ENCODE results near the gene ATP6V0E2.
"Not testable (repeated sequence)": the region's sequence is repeated elsewhere in the genome, so short reads cannot be mapped to it uniquely, and the experiment has no call there.

Gene ATP6V0E2

GRCh38 chr7:149894957-149895356 is 21.2 kb downstream of the ATP6V0E2 start:
- not testable (repeated sequence) for H4K5ac ChIP-seq (ENCODE audit: low read length); H3K4me3 ChIP-seq (ENCODE audit: low read length); H3K56ac ChIP-seq (ENCODE audit: low read length); H2BK5ac ChIP-seq (ENCODE audit: low read length); H3K4ac ChIP-seq (ENCODE audit: low read depth, low read length); H2BK120ac ChIP-seq (ENCODE audit: low read depth, low read length); H2AK5ac ChIP-seq (ENCODE audit: low read length); H3K79me1 ChIP-seq (ENCODE audit: low read length); H3K79me2 ChIP-seq (ENCODE audit: control insufficient read depth, insufficient read depth, low read length); H3K27me3 ChIP-seq (ENCODE audit: insufficient read depth, low read length, poor library complexity); H3K18ac ChIP-seq (ENCODE audit: low read length); H4K8ac ChIP-seq (ENCODE audit: low read depth, low read length); H3K4me2 ChIP-seq (ENCODE audit: low read length); H3K27ac ChIP-seq (ENCODE audit: low read depth, low read length); H3K36me3 ChIP-seq (ENCODE audit: control insufficient read depth, insufficient read depth, low read length); H3K23ac ChIP-seq (ENCODE audit: low read length); H2BK15ac ChIP-seq (replicated peaks; ENCODE audit: low read depth); H3K4me1 ChIP-seq (ENCODE audit: control insufficient read depth, low read depth, low read length); H3K9ac ChIP-seq (ENCODE audit: low read length); DNase-seq
- no CpG with 5 or more reads among the region's 8 CpGs for WGBS (ENCODE audit: extremely low coverage, insufficient coverage, low lambda C conversion rate)

GRCh38 chr7:149907776-149908376 is 34.1 kb downstream of the ATP6V0E2 start:
- H3K79me1 ChIP-seq (ENCODE audit: low read length); H3K23ac ChIP-seq (ENCODE audit: low read length); H3K18ac ChIP-seq (ENCODE audit: low read length); H3K9ac ChIP-seq (ENCODE audit: low read length); H2AK5ac ChIP-seq (ENCODE audit: low read length); H3K27ac ChIP-seq (ENCODE audit: low read depth, low read length); H2BK120ac ChIP-seq (ENCODE audit: low read depth, low read length); H3K36me3 ChIP-seq (ENCODE audit: control insufficient read depth, insufficient read depth, low read length); H4K5ac ChIP-seq (ENCODE audit: low read length); DNase-seq; H3K56ac ChIP-seq (ENCODE audit: low read length); H3K4me3 ChIP-seq (ENCODE audit: low read length); H3K27me3 ChIP-seq (ENCODE audit: insufficient read depth, low read length, poor library complexity); H3K4me1 ChIP-seq (ENCODE audit: control insufficient read depth, low read depth, low read length); H3K4ac ChIP-seq (ENCODE audit: low read depth, low read length); H3K4me2 ChIP-seq (ENCODE audit: low read length); H2BK5ac ChIP-seq (ENCODE audit: low read length); H4K8ac ChIP-seq (ENCODE audit: low read depth, low read length); H2BK15ac ChIP-seq (replicated peaks; ENCODE audit: low read depth); H3K79me2 ChIP-seq (ENCODE audit: control insufficient read depth, insufficient read depth, low read length): not testable (repeated sequence)
- WGBS (ENCODE audit: extremely low coverage, insufficient coverage, low lambda C conversion rate) = no CpG with 5 or more reads among the region's 6 CpGs

- H2BK15ac ChIP-seq (replicated peaks; ENCODE audit: low read depth); H2BK120ac ChIP-seq (ENCODE audit: low read depth, low read length); H3K4me2 ChIP-seq (ENCODE audit: low read length); H2AK5ac ChIP-seq (ENCODE audit: low read length); H2BK5ac ChIP-seq (ENCODE audit: low read length); H3K18ac ChIP-seq (ENCODE audit: low read length); H3K79me2 ChIP-seq (ENCODE audit: control insufficient read depth, insufficient read depth, low read length); H3K4me3 ChIP-seq (ENCODE audit: low read length); H3K27ac ChIP-seq (ENCODE audit: low read depth, low read length); H3K79me1 ChIP-seq (ENCODE audit: low read length); H3K4ac ChIP-seq (ENCODE audit: low read depth, low read length); H3K27me3 ChIP-seq (ENCODE audit: insufficient read depth, low read length, poor library complexity); H3K56ac ChIP-seq (ENCODE audit: low read length); H3K36me3 ChIP-seq (ENCODE audit: control insufficient read depth, insufficient read depth, low read length); H3K9ac ChIP-seq (ENCODE audit: low read length); H4K5ac ChIP-seq (ENCODE audit: low read length); H3K23ac ChIP-seq (ENCODE audit: low read length); H3K4me1 ChIP-seq (ENCODE audit: control insufficient read depth, low read depth, low read length); DNase-seq; H4K8ac ChIP-seq (ENCODE audit: low read depth, low read length): not testable (repeated sequence)
- no CpG with 5 or more reads among the region's 9 CpGs for WGBS (ENCODE audit: extremely low coverage, insufficient coverage, low lambda C conversion rate)
Measured at GRCh38 chr7:149910219-149910618, 36.5 kb downstream of the ATP6V0E2 start.

- H4K5ac ChIP-seq (ENCODE audit: low read length); H3K27me3 ChIP-seq (ENCODE audit: insufficient read depth, low read length, poor library complexity); H3K18ac ChIP-seq (ENCODE audit: low read length); H3K56ac ChIP-seq (ENCODE audit: low read length); H3K4me1 ChIP-seq (ENCODE audit: control insufficient read depth, low read depth, low read length); H3K36me3 ChIP-seq (ENCODE audit: control insufficient read depth, insufficient read depth, low read length); H2BK15ac ChIP-seq (replicated peaks; ENCODE audit: low read depth); H2AK5ac ChIP-seq (ENCODE audit: low read length); DNase-seq; H3K23ac ChIP-seq (ENCODE audit: low read length); H4K8ac ChIP-seq (ENCODE audit: low read depth, low read length); H3K9ac ChIP-seq (ENCODE audit: low read length); H3K79me1 ChIP-seq (ENCODE audit: low read length); H3K4me2 ChIP-seq (ENCODE audit: low read length); H3K4me3 ChIP-seq (ENCODE audit: low read length); H3K4ac ChIP-seq (ENCODE audit: low read depth, low read length); H3K27ac ChIP-seq (ENCODE audit: low read depth, low read length); H2BK5ac ChIP-seq (ENCODE audit: low read length); H3K79me2 ChIP-seq (ENCODE audit: control insufficient read depth, insufficient read depth, low read length); H2BK120ac ChIP-seq (ENCODE audit: low read depth, low read length): not testable (repeated sequence)
- WGBS (ENCODE audit: extremely low coverage, insufficient coverage, low lambda C conversion rate) = no CpG with 5 or more reads among the region's 4 CpGs
Measured at GRCh38 chr7:149912126-149912525, 38.4 kb downstream of the ATP6V0E2 start.

GRCh38 chr7:149926414-149926813 is 52.6 kb downstream of the ATP6V0E2 start:
- not testable (repeated sequence) for H3K56ac ChIP-seq (ENCODE audit: low read length); H3K4me1 ChIP-seq (ENCODE audit: control insufficient read depth, low read depth, low read length); H4K8ac ChIP-seq (ENCODE audit: low read depth, low read length); H3K23ac ChIP-seq (ENCODE audit: low read length); H3K27me3 ChIP-seq (ENCODE audit: insufficient read depth, low read length, poor library complexity); H3K18ac ChIP-seq (ENCODE audit: low read length); H3K4ac ChIP-seq (ENCODE audit: low read depth, low read length); H2BK15ac ChIP-seq (replicated peaks; ENCODE audit: low read depth); H3K79me2 ChIP-seq (ENCODE audit: control insufficient read depth, insufficient read depth, low read length); H3K4me2 ChIP-seq (ENCODE audit: low read length); H3K27ac ChIP-seq (ENCODE audit: low read depth, low read length); H3K36me3 ChIP-seq (ENCODE audit: control insufficient read depth, insufficient read depth, low read length); H4K5ac ChIP-seq (ENCODE audit: low read length); H3K79me1 ChIP-seq (ENCODE audit: low read length); H3K4me3 ChIP-seq (ENCODE audit: low read length); H2BK120ac ChIP-seq (ENCODE audit: low read depth, low read length); H2BK5ac ChIP-seq (ENCODE audit: low read length); H3K9ac ChIP-seq (ENCODE audit: low read length); H2AK5ac ChIP-seq (ENCODE audit: low read length); DNase-seq
- WGBS (ENCODE audit: extremely low coverage, insufficient coverage, low lambda C conversion rate) = no CpG with 5 or more reads among the region's 7 CpGs
